PC-9 (cell line): ENCODE measurements around the gene SCP2D1. TPM values are rescaled to one million over a fixed set of nuclear protein-coding genes. Genes with fewer than 3 reads are reported as not detected.

Source experiments
- Bru-seq: library from RNA; stranded (reverse); fragments of 400-500 nt; gene quantifications from one replicate; lab custom pipeline; 2021; lab: Mats Ljungman, UMichigan
- BruChase-seq, 2 experiments: library from RNA; stranded (reverse); fragments of 400-500 nt; gene quantifications; one replicate each; lab custom pipeline; 2021; lab: Mats Ljungman, UMichigan
- BruUV-seq: library from RNA; stranded (reverse); fragments of 400-500 nt; replicated peaks from 2 replicates; lab custom pipeline; 2021; lab: Mats Ljungman, UMichigan
- CTCF ChIA-PET: fragments of 300-600 bp; sonication (Branson Sonifier 250); formaldehyde crosslinking; loops from one replicate; lab custom pipeline; 2022; ENCODE audit warnings: antibody characterized with exemption; lab: Charles Lee
- POLR2A ChIA-PET: fragments of 300-600 bp; sonication (Branson Sonifier 250); formaldehyde crosslinking; loops from one replicate; lab custom pipeline; 2022; ENCODE audit warnings: antibody characterized with exemption; ENCODE audit not compliant: unreplicated experiment; lab: Charles Lee
- DNase-seq, 2 experiments: peaks; one replicate each; pipeline versions ENCODE4 v3.0.0 to v3.0.0-alpha.2; 2015 to 2022; ENCODE audit warnings: mixed read lengths in 1 of 2
- H2AFZ ChIP-seq: fragments of 200-600 bp; sonication (generic); 2 replicates; pipeline ENCODE4 v1.8.1; 2017; ENCODE audit warnings: antibody characterized with exemption
- H3F3A ChIP-seq: fragments of 200-600 bp; sonication (generic); 2 replicates; pipeline ENCODE4 v1.8.1; 2017; ENCODE audit warnings: antibody characterized with exemption, mild to moderate bottlenecking, low read depth; ENCODE audit not compliant: insufficient read depth
- H3K27ac ChIP-seq: fragments of 200-600 bp; sonication (generic); 2 replicates; pipeline ENCODE4 v1.6.1; 2016; ENCODE audit warnings: mixed run types
- H3K27me3 ChIP-seq: fragments of 200-600 bp; sonication (generic); 2 replicates; pipeline ENCODE4 v1.6.1; 2016; ENCODE audit warnings: low read depth, mixed run types; ENCODE audit not compliant: insufficient read depth
- H3K36me3 ChIP-seq: fragments of 200-600 bp; sonication (generic); 2 replicates; pipeline ENCODE4 v1.6.1; 2016; ENCODE audit warnings: low read depth, mixed run types
- H3K4me1 ChIP-seq: fragments of 200-600 bp; sonication (generic); replicated peaks from 2 replicates; pipeline ENCODE4 v1.6.1; 2016; ENCODE audit warnings: mixed run types; ENCODE audit not compliant: insufficient read depth
- H3K4me2 ChIP-seq: fragments of 200-600 bp; sonication (generic); 2 replicates; pipeline ENCODE4 v1.6.1; 2017; ENCODE audit warnings: mixed run types
- H3K4me3 ChIP-seq: fragments of 200-600 bp; sonication (generic); 2 replicates; pipeline ENCODE4 v1.6.1; 2016; ENCODE audit warnings: mixed run types
- H3K79me2 ChIP-seq: fragments of 200-600 bp; sonication (generic); 2 replicates; pipeline ENCODE4 v1.6.1; 2017; ENCODE audit warnings: low read depth, mixed run types
- H3K9me2 ChIP-seq: fragments of 200-600 bp; sonication (generic); 2 replicates; pipeline ENCODE4 v1.8.1; 2017; ENCODE audit warnings: mild to moderate bottlenecking; ENCODE audit not compliant: insufficient read depth
- H3K9me3 ChIP-seq: fragments of 200-600 bp; sonication (generic); 2 replicates; pipeline ENCODE4 v1.8.1; 2016; ENCODE audit warnings: low read depth; ENCODE audit not compliant: insufficient read depth
- H4K20me1 ChIP-seq: fragments of 200-600 bp; sonication (generic); 2 replicates; pipeline ENCODE4 v1.8.1; 2017; ENCODE audit not compliant: insufficient read depth
- CTCF ChIP-seq: fragments of 200-600 bp; sonication (generic); conservative IDR thresholded peaks from 2 replicates; pipeline ENCODE4 v1.6.1; 2017; ENCODE audit warnings: mixed run types, antibody characterized with exemption, mild to moderate bottlenecking, moderate library complexity
- EZH2 ChIP-seq: fragments of 200-600 bp; sonication (generic); IDR thresholded peaks from 2 replicates; pipeline ENCODE4 v1.8.0; 2017; ENCODE audit warnings: antibody characterized with exemption, low read depth
- intact Hi-C: fragments of 100-400 bp; cut with micrococcal nuclease; formaldehyde crosslinking; loops from one replicate; pipeline ENCODE4 v1.10.0; 2022; ENCODE audit not compliant: unreplicated experiment
- long read RNA-seq: library from polyadenylated mRNA; stranded (forward); transcript quantifications from one replicate; pipeline ENCODE4 v2.0.0, GENCODE V29; 2022
- total RNA-seq: library from RNA; stranded (reverse); gene quantifications from 2 replicates; pipeline ENCODE4 v1.2.3, GENCODE V29; 2021

SCP2D1 gene
- not detected in 2 replicates for total RNA-seq
- Bru-seq, nascent RNA: percentile 20 among the genes with signal in this experiment
- BruChase-seq, experiment 1, labeled RNA remaining after a 2-hour chase: not detected
- BruChase-seq, experiment 2, labeled RNA remaining after a 6-hour chase: not detected
- long read RNA-seq: 0 reads

GRCh38 chr20:18813483-18813882 is at the start of gene SCP2D1:
SCP2D1 (plus strand) TSS chr20:18813783; CDS start chr20:18813816, 33 bp downstream.
- Histone ChIP-seq H3K27ac (no peak within 1 kb of the TSS), H3K4me2 (no peak within 1 kb of the TSS), H3K4me1 (no peaks in the 10 kb centered on the region), H3K9me3 (no peaks in the 10 kb centered on the region), H3F3A (no peaks in the 10 kb centered on the region), H3K36me3 (no peaks in the 10 kb centered on the region), H3K4me3 (no peak within 1 kb of the TSS), H2AFZ (no peak within 1 kb of the TSS), H3K27me3 (no peaks in the 10 kb centered on the region), H3K9me2 (no peaks in the 10 kb centered on the region), H3K79me2 (no peaks in the 10 kb centered on the region), H4K20me1 (no peaks in the 10 kb centered on the region)
- POLR2A ChIA-PET: no interaction called here
- intact Hi-C loops: no loop called here
- no peak for TF ChIP-seq CTCF
- no TSS peak for BruUV-seq
- CTCF ChIA-PET: no interaction called here
- DNase-seq: no peak

GRCh38 chr20:18767676-18768075 is 45.9 kb upstream of the SCP2D1 start:
- CTCF ChIA-PET: no interaction called here
- no peaks in the 10 kb centered on the region for H3K4me1 ChIP-seq
- no TSS peak for BruUV-seq
- H3K4me3 ChIP-seq: no peak overlapping the region
- no peaks in the 10 kb centered on the region for H3K79me2 ChIP-seq
- H3K27me3 ChIP-seq: no peaks in the 10 kb centered on the region
- TF ChIP-seq CTCF (no peak), EZH2 (no peak)
- POLR2A ChIA-PET: no interaction called here
- intact Hi-C loops: no loop called here
- no peaks in the 10 kb centered on the region for H3F3A ChIP-seq
- no peaks in the 10 kb centered on the region for H3K9me2 ChIP-seq
- H3K36me3 ChIP-seq: no peaks in the 10 kb centered on the region
- H3K4me2 ChIP-seq: no peak overlapping the region
- no peaks in the 10 kb centered on the region for H4K20me1 ChIP-seq
- no peak for DNase-seq
- H3K27ac ChIP-seq: no peak overlapping the region
- no peaks in the 10 kb centered on the region for H3K9me3 ChIP-seq
- H2AFZ ChIP-seq: no peak overlapping the region

GRCh38 chr20:18773566-18773965 is 40.0 kb upstream of the SCP2D1 start:
- ChIA-PET POLR2A (no interaction called here), CTCF (no interaction called here)
- peak in 1 of 2 experiments; percentile 46 for DNase-seq

More at GRCh38 chr20:18773566-18773965, 40.0 kb upstream of the SCP2D1 start:
- no peaks in the 10 kb centered on the region for H3K79me2 ChIP-seq
- intact Hi-C loops: no loop called here
- no peak overlapping the region for H3K4me3 ChIP-seq
- no peaks in the 10 kb centered on the region; the same call in 1 of the 2 replicates for H3K9me3 ChIP-seq
- BruUV-seq: no TSS peak
- H3F3A ChIP-seq: no peaks in the 10 kb centered on the region
- no peak overlapping the region for H2AFZ ChIP-seq
- H3K9me2 ChIP-seq: no peaks in the 10 kb centered on the region
- no peaks in the 10 kb centered on the region for H4K20me1 ChIP-seq
- TF ChIP-seq EZH2: no peak
- no peak for TF ChIP-seq CTCF
- no peaks in the 10 kb centered on the region for H3K27me3 ChIP-seq
- H3K4me2 ChIP-seq: no peak overlapping the region
- peaks cover 6% of the 10 kb centered on the region; the same call in 1 of the 2 replicates for H3K4me1 ChIP-seq
- no peaks in the 10 kb centered on the region for H3K36me3 ChIP-seq
- no peak overlapping the region for H3K27ac ChIP-seq
